ENCODE measurements around the gene ADAMTS7.

ADAMTS7 gene

DNA sequence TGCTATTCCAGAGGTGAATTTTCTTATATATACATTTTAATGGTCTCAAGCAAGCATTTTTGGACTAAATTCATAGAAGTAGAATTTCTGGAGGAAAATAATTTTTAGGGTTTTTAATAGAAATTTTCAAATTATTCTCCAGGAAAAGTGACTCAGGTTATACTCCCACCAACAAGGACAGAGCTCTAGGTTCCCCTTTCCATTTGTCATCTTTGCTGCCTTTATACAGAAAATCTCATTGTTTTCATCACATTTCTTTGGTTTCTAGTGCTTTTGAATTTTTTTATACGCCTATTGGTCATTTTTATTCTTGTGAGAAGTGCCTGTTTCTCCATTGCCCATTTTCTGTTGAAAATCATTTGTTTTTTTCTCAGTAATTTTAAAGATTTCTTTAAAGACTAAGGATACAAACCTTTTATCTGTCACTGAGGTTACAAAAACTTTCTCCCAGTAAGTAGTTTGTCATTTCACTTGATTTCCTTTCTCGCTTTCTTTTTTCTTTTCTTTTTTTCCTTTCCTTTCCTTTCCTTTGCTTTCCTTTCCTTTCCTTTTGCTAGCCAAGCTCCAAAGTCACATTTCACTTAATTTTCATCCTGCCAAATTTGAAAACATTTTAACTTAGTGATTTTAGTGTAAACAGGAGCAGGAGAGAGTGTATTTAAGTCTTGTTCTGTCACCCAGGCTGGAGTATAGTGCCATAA is 93.2 kb downstream of the ADAMTS7 start:
- no peak for DNase-seq

DNA sequence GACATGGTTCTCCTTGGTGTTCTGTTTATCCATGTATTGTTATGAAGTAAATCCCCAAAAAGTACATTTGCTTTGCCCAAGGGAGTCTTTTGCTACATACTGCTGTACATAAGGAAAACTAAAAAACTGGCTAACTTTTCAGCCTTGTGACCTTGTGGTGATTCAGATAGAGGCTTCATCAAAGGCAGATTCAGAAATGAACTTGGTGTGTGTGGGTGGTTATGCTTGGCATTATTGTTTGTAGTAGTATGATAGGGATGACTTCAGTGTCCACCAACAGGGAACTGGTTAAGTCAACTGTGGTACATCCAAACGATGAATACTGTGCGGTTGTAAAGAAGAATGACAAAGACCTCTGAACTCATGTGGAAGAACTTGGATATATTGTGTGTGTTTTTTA is 94.6 kb downstream of the ADAMTS7 start:
- DNase-seq = no peak

DNA sequence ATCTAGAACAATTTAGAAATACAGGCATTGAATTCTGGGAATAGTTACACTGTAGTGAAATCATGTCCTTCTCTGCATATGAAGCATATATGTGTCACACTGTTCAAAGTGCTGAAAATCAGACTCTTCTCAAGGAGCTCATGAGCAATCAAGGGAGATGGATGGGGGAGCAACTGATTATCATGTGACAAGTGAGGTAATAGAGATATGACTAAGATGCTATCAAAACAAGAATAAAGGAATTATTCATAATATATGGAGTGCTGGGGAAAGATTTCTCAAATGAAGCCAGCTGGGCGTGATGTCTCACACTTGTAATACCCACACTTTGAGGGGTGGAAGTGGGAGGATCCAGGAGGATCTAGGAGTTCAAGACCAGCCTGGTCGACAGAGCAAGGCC is 95.3 kb downstream of the ADAMTS7 start:
- peak; percentile 27 for DNase-seq

DNA sequence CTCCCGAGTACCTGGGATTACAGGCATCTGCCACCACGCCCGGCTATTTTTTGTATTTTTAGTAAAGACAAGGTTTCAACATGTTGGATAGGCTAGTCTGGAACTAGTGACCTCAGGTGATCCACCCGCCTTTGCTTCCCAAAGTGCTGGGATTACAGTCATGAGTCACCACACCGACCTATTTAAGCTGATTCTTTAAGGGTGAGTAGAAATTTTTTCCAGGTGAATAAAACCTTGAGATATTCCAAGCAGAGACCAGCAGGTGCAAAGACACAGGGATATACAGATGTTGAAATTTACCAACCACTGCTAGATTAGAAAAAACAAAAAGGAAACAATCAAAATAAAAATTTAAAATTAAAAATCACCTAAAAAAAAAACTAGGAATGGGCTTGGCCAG is 95.8 kb downstream of the ADAMTS7 start:
- DNase-seq = no peak

DNA sequence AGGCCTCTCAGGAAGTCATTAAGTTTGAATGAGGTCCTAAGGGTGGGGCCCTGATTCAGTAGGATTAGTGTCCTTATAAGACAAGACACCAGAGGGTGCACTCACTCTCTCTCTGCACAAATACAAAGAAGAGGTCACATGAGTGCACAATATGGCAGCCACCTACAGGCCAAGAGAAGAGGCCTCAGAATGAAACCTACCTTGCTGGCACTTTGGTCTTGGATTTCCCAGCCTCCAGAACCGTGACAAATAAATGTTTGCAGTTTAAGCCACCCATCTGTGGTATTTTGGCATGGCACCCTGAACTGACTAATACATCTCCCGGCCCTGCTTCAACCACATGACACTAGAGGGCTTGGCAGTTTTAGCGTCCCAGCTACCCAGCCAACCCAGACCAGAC is 96.4 kb downstream of the ADAMTS7 start:
- DNase-seq = peak; percentile 43

DNA sequence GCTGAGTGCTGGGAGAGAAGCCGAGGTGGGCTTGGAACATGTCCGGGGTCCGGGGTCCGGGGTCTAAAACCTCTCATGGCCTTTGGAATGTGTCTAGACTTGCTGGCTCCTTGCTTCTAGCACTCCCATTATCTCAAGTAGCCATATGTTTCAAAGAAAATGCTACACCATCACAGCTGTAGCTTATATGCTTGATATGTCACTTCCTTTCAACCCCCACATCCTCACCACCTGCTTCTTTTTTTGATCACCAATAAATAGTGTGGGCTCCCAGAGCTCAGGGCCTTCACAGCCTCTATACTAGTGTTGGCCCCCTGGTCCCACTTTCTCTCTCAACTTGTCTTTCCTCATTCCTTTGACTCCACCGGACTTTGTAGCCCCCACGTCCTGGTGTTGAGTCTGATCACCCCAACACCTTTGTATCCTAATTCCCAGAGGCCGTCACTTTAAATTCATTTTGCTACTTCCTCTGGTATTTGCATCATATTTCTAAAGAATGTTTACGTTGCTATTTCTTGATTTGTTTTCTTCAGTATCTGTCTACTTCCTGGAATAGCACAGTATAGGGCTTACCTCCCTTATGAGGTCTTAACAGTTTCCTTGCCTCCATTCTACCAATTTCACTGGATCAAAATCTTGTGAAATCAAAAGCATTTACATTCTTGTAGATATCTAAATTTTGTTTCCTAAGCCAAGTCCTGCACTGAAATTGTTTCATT is 98.3 kb downstream of the ADAMTS7 start:
- DNase-seq = no peak

DNA sequence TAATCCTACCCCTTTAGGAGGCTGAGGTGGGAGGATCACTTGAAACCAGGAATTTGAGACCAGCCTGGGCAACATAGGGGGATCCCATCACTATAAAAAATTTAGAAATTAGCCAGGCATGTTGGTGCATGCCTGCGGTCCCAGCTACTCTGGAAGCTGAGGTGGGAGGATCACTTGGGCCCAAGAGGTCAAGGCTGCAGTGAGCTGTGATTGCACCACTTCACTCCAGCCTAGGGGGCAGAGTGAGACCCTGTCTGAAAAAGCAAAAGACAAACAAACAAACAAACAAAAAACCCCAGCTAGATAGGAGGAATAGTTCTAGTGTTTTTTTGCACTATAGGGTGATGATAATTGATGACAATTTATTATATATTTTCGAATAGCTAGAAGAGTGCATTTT is 99.6 kb downstream of the ADAMTS7 start:
- DNase-seq = no peak

DNA sequence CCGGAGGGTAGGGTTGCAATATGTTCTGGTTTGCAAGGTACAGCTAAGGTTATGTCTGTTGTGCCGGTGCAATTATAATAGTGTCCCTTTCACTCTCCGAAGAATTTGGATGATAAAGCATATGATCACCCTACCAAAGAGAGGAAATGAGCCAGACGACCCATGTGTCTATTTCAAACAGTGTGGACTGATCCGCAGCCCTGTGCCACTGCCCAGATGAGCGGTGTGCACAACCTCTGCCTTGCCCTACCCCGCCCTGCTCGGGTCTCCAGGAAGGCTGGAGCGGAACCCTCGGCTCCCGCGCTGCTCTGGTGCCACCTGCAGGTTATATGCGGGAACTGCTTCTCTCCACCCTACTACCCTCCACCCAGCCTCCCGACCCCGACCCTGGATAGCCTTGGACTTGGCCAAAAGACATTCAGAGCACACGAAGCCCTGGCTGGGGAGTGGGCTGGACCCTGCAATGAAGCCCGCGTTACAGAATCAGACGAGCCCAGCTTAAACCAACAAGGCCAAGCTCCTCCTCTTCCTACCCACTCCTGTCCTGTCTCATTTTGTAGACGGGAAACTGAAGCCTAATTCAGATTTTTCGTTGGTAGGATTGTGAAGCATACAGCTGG is 101.9 kb downstream of the ADAMTS7 start:
- peak; percentile 71 for DNase-seq

All from stimulated activated CD4-positive, alpha-beta T cell treated with anti-CD3 and anti-CD28 coated beads, Interleukin-1b, Interleukin-23, amount 100 ng/mL, for 48 hours (primary cell).